ENCODE results near the gene ARSG.
"Not testable (repeated sequence)": the region's sequence is repeated elsewhere in the genome, so short reads cannot be mapped to it uniquely, and the experiment has no call there.

Gene ARSG

GRCh38 chr17:68306819-68307218, 15.5 kb downstream of the ARSG start:
- DNase-seq (ENCODE audit: low read depth in 2 of 2): no peak

GRCh38 chr17:68307443-68307842, 16.1 kb downstream of the ARSG start:
- DNase-seq (ENCODE audit: low read depth in 2 of 2): no peak

GRCh38 chr17:68308486-68308885, 17.2 kb downstream of the ARSG start:
- DNase-seq (ENCODE audit: low read depth in 2 of 2): not testable (repeated sequence)

GRCh38 chr17:68309066-68309670, 17.9 kb downstream of the ARSG start:
- DNase-seq (ENCODE audit: low read depth in 2 of 2): not testable (repeated sequence)

GRCh38 chr17:68310152-68310551, 18.9 kb downstream of the ARSG start:
- DNase-seq (ENCODE audit: low read depth in 2 of 2): peak in 1 of 2 donors; percentile 52

GRCh38 chr17:68314916-68315535, 23.7 kb downstream of the ARSG start:
- DNase-seq (ENCODE audit: low read depth in 2 of 2): no peak

- DNase-seq (ENCODE audit: low read depth in 2 of 2): no peak
These were observed 24.6 kb downstream of the ARSG start for GRCh38 chr17:68315930-68316329.

- no peak for DNase-seq (ENCODE audit: low read depth in 2 of 2)
These were observed 26.2 kb downstream of the ARSG start for GRCh38 chr17:68317458-68317857.

- no peak for DNase-seq (ENCODE audit: low read depth in 2 of 2)
These were observed 27.1 kb downstream of the ARSG start for GRCh38 chr17:68318103-68318991.

GRCh38 chr17:68319410-68320162, 28.3 kb downstream of the ARSG start:
- no peak for DNase-seq (ENCODE audit: low read depth in 2 of 2)

- no peak for DNase-seq (ENCODE audit: low read depth in 2 of 2)
These were observed 29.1 kb downstream of the ARSG start for GRCh38 chr17:68320311-68320865.

- no peak for DNase-seq (ENCODE audit: low read depth in 2 of 2)
These were observed 29.8 kb downstream of the ARSG start for GRCh38 chr17:68320943-68321555.

- no peak for DNase-seq (ENCODE audit: low read depth in 2 of 2)
These were observed 30.3 kb downstream of the ARSG start for GRCh38 chr17:68321556-68321954.

GRCh38 chr17:68322630-68323029, 31.3 kb downstream of the ARSG start:
- DNase-seq (ENCODE audit: low read depth in 2 of 2): no peak

GRCh38 chr17:68324114-68324513, 32.8 kb downstream of the ARSG start:
- DNase-seq (ENCODE audit: low read depth in 2 of 2): no peak

GRCh38 chr17:68324654-68325336, 33.5 kb downstream of the ARSG start:
- DNase-seq (ENCODE audit: low read depth in 2 of 2): no peak

- DNase-seq (ENCODE audit: low read depth in 2 of 2): no peak
These were observed 34.7 kb downstream of the ARSG start for GRCh38 chr17:68325961-68326360.

- peak in 1 of 2 donors; percentile 25 for DNase-seq (ENCODE audit: low read depth in 2 of 2)
These were observed 35.4 kb downstream of the ARSG start for GRCh38 chr17:68326681-68327080.

GRCh38 chr17:68327823-68328557, 36.7 kb downstream of the ARSG start:
- no peak for DNase-seq (ENCODE audit: low read depth in 2 of 2)

GRCh38 chr17:68328676-68329075, 37.4 kb downstream of the ARSG start:
- DNase-seq (ENCODE audit: low read depth in 2 of 2): no peak

Measured in stimulated activated CD8-positive, alpha-beta memory T cell treated with anti-CD3 and anti-CD28 coated beads, Interleukin-15, amount 100 ng/mL, for 4 hours (primary cell).